HG03039 (cell line): Measurements from ENCODE around the gene RRBP1.

Experiments used
- ATAC-seq: cut with Tn5 transposase; IDR thresholded peaks from one replicate; pipeline ENCODE4 v1.9.1; 2021; ENCODE audit warnings: mild to moderate bottlenecking, moderate library complexity; ENCODE audit not compliant: unreplicated experiment

RRBP1 gene

DNA sequence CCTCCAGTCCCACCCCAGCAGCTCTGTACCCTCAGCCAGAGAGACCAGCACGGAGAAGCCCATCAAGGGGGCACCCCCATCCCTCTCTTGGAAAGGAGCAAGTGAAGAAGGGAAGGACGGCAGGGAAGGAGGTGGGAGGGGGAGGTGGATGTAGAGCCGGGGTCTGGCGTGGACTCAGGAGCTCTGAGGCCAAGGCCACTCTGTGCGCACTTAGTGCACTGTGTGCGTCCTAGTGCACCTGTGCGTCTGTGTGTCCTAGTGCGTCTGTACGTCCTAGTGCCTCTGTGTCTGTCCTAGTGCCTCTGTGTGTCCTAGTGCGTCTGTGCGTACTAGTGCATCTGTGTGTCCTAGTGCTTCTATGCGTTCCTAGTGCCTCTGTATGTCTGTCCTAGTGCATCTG, 58.0 kb downstream of the RRBP1 start:
- no peak for ATAC-seq

- no peak for ATAC-seq
These were observed 59.1 kb downstream of the RRBP1 start for GRCh38 chr20:17622851-17623508.

- ATAC-seq = no peak
These were observed 59.8 kb downstream of the RRBP1 start for GRCh38 chr20:17622086-17622850.

DNA sequence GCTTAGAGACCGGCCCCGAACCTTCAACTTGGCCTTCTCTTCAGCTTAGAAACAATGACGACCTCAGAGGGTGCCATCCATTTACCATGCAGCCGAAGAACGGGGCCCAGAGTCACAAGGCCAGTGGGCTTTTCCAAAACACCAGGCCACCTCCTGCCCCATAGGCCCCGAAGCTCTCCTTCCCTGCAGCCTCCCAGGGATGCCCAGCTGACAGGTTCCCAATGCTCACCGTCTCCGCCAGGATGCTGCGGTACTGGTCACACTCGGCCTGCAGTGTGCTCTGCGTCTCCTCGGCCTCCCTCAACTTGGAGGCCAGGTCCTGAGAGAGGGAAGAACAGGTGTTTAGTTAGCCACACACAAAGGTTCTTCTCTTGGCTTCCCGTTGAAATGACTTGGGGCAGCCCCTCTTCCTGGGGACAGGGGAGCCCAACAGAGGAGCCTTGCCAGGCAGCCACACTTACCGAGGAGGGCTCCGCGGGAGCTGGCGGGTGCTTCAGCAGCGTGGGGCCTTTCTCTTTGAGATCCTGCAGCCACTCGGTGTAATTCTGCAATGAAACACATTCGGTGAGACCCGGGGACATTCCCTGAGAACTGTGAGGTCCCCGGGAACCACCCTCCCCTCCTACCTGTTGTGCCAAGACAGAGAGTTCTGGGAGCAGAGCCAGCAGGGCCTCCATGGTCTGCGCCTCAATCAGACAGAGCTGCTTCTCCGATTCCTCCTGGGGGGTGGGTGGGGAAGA, 60.6 kb downstream of the RRBP1 start:
- no peak for ATAC-seq

DNA sequence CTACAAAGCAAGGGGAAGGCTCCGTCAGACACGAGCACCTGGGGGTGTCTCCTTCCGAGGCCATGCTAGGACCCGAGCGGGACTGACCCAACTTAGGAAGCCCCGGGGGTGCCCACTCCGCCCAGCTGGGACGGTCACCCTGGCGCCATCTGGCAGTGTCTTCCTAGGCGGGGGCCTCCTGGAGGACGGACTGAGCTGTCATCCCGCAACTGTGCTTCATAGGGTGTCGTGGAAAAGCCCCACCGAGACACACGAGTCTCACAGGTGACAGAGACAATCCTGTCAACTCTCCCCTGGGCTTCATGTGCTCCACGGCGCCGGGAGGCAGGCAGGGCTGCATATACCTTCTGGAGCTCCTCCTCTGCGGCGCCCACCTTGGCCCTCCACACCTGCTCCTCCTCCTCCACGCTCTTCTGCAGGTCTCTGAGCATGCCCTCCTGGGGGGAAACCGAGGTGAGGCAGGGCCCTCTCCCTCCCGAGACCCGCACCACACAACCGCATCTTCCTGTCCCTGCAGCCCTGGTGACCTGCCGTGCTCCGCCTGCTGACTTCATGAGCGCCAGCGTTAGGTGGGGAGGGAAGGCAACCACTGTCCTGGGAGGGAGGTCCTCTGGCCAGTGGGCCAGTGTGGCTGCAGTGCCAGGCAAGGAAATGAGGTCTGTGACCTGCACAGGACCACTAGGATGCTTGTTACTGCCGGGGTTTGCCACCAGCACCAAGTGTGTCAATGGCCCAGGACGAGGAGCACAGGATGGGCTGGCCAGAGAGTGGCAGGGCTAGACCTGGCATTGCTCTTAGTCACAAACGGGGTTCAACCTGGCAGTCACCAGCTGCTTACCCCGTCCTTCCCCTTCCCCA, 61.4 kb downstream of the RRBP1 start:
- no peak for ATAC-seq

GRCh38 chr20:17619351-17620093, 62.5 kb downstream of the RRBP1 start:
- no peak for ATAC-seq

GRCh38 chr20:17618673-17619013, 63.4 kb downstream of the RRBP1 start:
- ATAC-seq = no peak

GRCh38 chr20:17617868-17618672, 64.0 kb downstream of the RRBP1 start:
- ATAC-seq = no peak

DNA sequence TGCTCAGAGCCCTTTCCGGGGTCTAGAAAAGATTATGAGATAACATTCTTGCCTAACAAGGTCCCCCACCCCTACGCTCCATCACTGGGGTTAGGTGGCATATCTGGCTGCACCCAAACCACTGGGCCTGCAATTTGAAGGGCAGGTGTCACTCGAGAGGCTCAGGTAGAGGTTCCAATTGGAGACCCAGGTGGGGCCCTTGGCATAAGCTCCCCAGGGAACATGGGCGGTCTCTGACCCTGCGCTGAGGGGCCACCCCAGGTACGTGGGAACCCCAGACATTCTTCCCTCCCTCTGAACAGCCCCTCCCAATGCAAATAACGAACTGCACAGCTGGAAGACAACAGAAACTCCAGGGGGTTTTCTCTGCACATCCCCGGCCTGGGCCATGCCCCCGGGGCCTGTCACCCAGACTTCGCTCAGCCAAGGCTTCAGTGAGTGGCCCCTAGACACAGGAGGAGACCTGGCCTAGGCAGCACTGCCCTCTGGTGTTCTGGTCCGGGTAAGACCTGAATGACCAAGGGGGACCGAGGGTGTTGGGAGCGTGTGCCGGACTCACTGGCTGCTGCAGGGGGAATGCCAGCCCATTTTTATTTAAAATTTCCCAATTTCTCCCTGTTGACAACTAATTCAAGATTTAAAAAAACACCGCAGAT, 64.7 kb downstream of the RRBP1 start:
- no peak for ATAC-seq

DNA sequence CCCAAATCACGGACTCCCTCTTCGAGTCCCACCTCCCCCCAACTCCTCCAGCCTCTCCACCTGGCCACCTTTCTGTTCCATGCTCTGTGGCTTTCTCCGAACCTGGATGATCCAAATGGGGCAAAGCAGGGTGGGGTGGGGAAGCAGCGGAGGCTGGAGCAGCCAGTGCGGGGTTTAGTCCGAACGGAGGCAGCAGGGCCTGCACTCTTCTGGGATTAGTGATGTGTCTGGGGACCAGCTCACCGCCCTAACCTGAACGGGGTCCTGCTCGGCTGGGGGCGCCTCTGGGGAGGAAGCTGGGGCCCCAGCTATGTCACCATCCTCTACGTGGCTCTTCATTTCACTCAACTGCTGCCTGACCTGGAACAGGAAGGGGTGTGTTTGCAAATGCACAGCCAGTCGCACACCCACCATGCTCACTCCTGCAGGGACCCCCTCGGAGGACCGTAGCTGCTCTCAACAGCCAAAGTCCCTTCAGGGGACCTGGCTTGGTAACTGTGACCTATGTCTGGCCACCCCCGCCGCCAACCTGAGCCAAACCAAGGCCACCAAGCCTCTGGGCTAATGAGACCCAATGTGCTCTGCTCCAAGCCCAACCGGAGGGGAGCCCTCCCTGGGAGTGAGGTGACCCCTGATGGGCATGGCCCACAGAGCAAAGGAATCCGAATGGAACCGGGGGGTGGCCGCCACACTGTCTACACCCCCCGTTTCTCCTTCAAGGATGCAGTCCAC, 65.4 kb downstream of the RRBP1 start:
- no peak for ATAC-seq

GRCh38 chr20:17615645-17616479, 66.2 kb downstream of the RRBP1 start:
- no peak for ATAC-seq

- no peak for ATAC-seq
These were observed 67.0 kb downstream of the RRBP1 start for GRCh38 chr20:17614812-17615644.

DNA sequence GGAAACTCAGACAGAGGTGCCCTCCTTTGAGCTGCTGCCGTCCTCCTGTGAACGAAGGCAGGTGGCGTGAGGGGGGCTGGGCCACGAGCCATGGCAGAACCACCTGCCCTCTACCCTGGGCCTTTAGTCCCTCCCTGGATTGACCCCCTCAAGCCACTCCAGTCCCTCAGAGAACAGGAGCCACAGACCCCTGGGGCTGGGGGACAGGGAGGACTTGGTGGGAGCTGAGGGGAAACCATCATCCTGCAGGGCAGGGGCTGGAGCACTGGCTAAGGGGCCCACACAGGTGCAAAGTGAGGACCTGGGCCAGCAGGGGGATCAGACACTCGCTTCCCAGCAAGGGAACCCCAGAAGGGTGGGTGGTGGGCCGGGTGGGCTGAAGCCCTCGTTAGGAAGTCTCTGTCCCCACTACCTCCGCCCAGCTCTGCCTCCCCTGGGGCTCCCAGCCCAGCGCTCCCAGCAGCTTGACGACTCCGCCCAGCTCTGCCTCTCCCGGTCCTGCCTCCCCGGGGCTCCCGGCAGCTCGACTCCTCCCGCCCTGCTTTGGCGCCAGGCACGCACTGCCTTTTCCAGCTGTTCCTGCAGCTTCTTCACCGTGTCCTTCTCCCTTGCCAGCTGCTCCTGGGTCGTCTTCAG, 67.7 kb downstream of the RRBP1 start:
- no peak for ATAC-seq

DNA sequence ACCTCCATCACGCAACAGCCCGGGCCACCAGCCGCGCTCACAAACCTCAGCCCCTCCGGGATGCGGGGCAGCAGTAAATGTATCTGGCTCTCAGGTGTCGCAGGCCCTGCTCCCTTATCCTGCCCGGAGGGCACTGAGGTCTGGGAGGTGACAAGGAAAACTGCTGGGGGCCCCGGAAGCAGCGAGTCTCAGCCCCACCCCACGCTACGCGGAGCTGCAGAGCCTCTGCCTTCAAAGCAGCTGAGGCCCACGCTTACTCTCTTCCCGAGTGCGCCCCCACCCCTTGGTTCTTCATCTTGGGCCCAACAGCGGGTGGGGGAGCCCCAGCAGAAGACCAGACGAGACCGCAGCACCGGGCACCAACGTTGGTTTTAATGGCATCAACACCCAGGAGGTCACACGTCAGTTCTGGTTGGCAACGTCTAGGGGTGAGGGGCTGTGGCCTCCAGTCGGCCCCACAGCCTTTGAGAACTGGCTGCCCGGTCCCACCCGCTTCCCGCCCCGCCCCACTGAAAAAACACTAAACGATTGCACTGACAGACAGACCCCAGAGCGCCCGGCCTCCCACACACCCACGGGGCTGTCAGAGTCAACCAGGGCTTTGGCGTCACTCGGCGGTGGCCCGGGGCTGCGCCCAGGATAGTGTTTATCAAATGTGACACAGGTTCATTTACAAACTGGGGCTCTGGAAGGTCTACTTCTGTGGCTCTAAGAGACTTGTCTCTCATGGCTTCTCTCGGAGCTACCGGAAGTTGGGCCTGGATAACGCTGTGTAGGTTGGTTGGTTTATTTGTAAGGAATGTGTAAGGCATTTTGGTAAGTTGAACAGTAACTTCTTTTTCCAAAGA, 68.5 kb downstream of the RRBP1 start:
- ATAC-seq = no peak

DNA sequence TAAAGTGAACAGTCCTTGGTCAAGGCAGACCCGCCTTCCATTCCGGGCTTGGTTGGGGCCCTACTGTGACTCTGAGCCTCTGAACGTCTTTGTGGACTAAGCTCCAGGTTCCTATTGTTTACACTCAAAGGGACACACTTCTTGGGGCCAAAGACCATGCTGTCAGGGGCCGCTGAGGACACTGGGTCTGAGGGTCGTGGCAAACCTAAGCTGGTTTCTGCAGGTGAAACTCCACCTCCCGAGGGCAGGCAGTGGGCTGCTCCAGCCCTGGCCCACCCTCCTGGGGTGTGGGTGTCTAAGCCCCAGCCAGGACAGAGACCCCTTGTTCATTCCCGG, 69.1 kb downstream of the RRBP1 start:
- ATAC-seq = no peak
